CD4-positive, alpha-beta T cell (primary cell): ENCODE results near the gene RASD1. TPM values are rescaled to one million over a fixed set of nuclear protein-coding genes. Genes with fewer than 3 reads are reported as not detected.

Experiments used
- ATAC-seq: fragments of 200-7000 bp; cut with Tn5 transposase; one replicate; pipeline ENCODE4 v1.10.0; 2022; ENCODE audit warnings: mild to moderate bottlenecking; ENCODE audit not compliant: poor library complexity
- CTCF ChIA-PET: fragments of 350-600 bp; sonication (Branson Sonifier 250); formaldehyde crosslinking; loops from one replicate; lab custom pipeline; 2021; ENCODE audit warnings: antibody characterized with exemption, inconsistent platforms; lab: Charles Lee
- POLR2A ChIA-PET: fragments of 350-600 bp; sonication (Branson Sonifier 250); formaldehyde crosslinking; loops from one replicate; lab custom pipeline; 2021; ENCODE audit warnings: antibody characterized with exemption, inconsistent platforms; lab: Charles Lee
- DNase-seq, 14 experiments: peaks; one replicate each; pipeline ENCODE4 v3.0.0-alpha.2; 2013 to 2020; ENCODE audit warnings: mixed read lengths in 2 of 14
- H3K27ac ChIP-seq, 2 donors: one replicate each; pipeline versions ENCODE4 v1.5.1 to v1.7.0; 2013; ENCODE audit warnings: low read length in 2 of 2, low read depth in 1 of 2, mild to moderate bottlenecking in 1 of 2
- H3K27me3 ChIP-seq, 2 experiments: 1 replicate in 1 of 2; 2 replicates in 1 of 2; pipeline versions ENCODE4 v1.6.1 to v1.7.0; 2013; ENCODE audit warnings: low read length in 2 of 2, control low read depth in 1 of 2, mild to moderate bottlenecking in 1 of 2, moderate library complexity in 1 of 2; ENCODE audit not compliant: insufficient read depth in 2 of 2, control insufficient read depth in 1 of 2
- H3K36me3 ChIP-seq: one replicate; pipeline ENCODE4 v1.6.1; 2013; ENCODE audit warnings: low read length, control low read depth; ENCODE audit not compliant: insufficient read depth
- H3K4me1 ChIP-seq: one replicate; pipeline ENCODE4 v1.6.1; 2013; ENCODE audit warnings: low read length, control low read depth; ENCODE audit not compliant: insufficient read depth
- H3K4me3 ChIP-seq: one replicate; pipeline ENCODE4 v1.5.1; 2013; ENCODE audit warnings: mild to moderate bottlenecking, low read length, moderate library complexity
- H3K9me3 ChIP-seq, 2 experiments: 1 replicate in 1 of 2; 2 replicates in 1 of 2; pipeline versions ENCODE4 v1.6.1 to v1.7.0; 2013; ENCODE audit warnings: low read length in 2 of 2, mild to moderate bottlenecking in 2 of 2, control low read depth in 1 of 2, moderate library complexity in 1 of 2; ENCODE audit not compliant: control insufficient read depth in 1 of 2, insufficient read depth in 1 of 2
- H3K27ac Mint-ChIP-seq: one replicate; pipeline ENCODE4 v1.8.0; 2020; ENCODE audit warnings: mixed read lengths
- H3K27me3 Mint-ChIP-seq: one replicate; pipeline ENCODE4 v1.8.0; 2021; ENCODE audit warnings: mixed read lengths
- H3K36me3 Mint-ChIP-seq: one replicate; pipeline ENCODE4 v1.8.0; 2021; ENCODE audit warnings: low read depth, mixed read lengths
- H3K4me1 Mint-ChIP-seq: one replicate; pipeline ENCODE4 v1.8.0; 2021; ENCODE audit warnings: low read depth, mixed read lengths
- H3K4me3 Mint-ChIP-seq: one replicate; pipeline ENCODE4 v1.8.0; 2020; ENCODE audit warnings: mild to moderate bottlenecking, mixed read lengths
- H3K9me3 Mint-ChIP-seq: one replicate; pipeline ENCODE4 v1.8.0; 2020; ENCODE audit warnings: mixed read lengths
- CTCF ChIP-seq: fragments of 200-600 bp; IDR thresholded peaks from one replicate; pipeline ENCODE4 v1.8.0; 2022; ENCODE audit warnings: antibody characterized with exemption, mild to moderate bottlenecking
- intact Hi-C, 2 experiments: fragments of 100-400 bp; cut with DNase I in 1 of 2; cut with micrococcal nuclease in 1 of 2; formaldehyde crosslinking; loops; one replicate each; pipeline versions ENCODE4 v1.15.1 to v1.9.0; 2023 to 2025; cut with DNase I, micrococcal nuclease
- total RNA-seq, 174 experiments: library from RNA in 2 of 174; stranded (reverse) in 2 of 174; gene quantifications; one replicate each; pipeline ENCODE4 v1.2.3 and lab custom pipeline; 2021 to 2026

Gene RASD1
- total RNA-seq, 2 experiments from 2014 or later: 1.8 to 2.0 TPM

GRCh38 chr17:17446666-17447155 lies 49.5 kb downstream of the RASD1 start:
- POLR2A ChIA-PET: no interaction called here
- H3K4me3 ChIP-seq: no peak overlapping the region
- H3K4me1 ChIP-seq: no peaks in the 10 kb centered on the region
- H3K9me3 Mint-ChIP-seq: no peaks in the 10 kb centered on the region
- H3K27me3 Mint-ChIP-seq: no peaks in the 10 kb centered on the region
- CTCF ChIA-PET: no interaction called here
- no peak for TF ChIP-seq CTCF
- H3K4me1 Mint-ChIP-seq: no peaks in the 10 kb centered on the region
- H3K27ac Mint-ChIP-seq: no peak overlapping the region
- DNase-seq (no peak), ATAC-seq (no peak)
- H3K36me3 Mint-ChIP-seq: no peaks in the 10 kb centered on the region
- no peaks in the 10 kb centered on the region for H3K36me3 ChIP-seq
- no peaks in the 10 kb centered on the region for H3K9me3 ChIP-seq
- H3K27me3 ChIP-seq: no peaks in the 10 kb centered on the region
- intact Hi-C loops: no loop called here
- no peak overlapping the region for H3K27ac ChIP-seq
- no peak overlapping the region for H3K4me3 Mint-ChIP-seq

GRCh38 chr17:17445925-17446665 lies 50.1 kb downstream of the RASD1 start:
- intact Hi-C loops: no loop called here

GRCh38 chr17:17445296-17445924 lies 50.8 kb downstream of the RASD1 start:
- Mint-ChIP-seq H3K4me3 (no peak overlapping the region), H3K4me1 (no peaks in the 10 kb centered on the region), H3K27ac (no peak overlapping the region), H3K27me3 (no peaks in the 10 kb centered on the region), H3K9me3 (no peaks in the 10 kb centered on the region), H3K36me3 (no peaks in the 10 kb centered on the region)
- Histone ChIP-seq H3K4me3 (no peak overlapping the region), H3K9me3 (no peaks in the 10 kb centered on the region), H3K27me3 (no peaks in the 10 kb centered on the region), H3K36me3 (no peaks in the 10 kb centered on the region), H3K27ac (no peak overlapping the region), H3K4me1 (no peaks in the 10 kb centered on the region)
- ATAC-seq: no peak
- intact Hi-C loops: no loop called here
- DNase-seq: no peak
- TF ChIP-seq CTCF: no peak
- POLR2A ChIA-PET: no interaction called here
- CTCF ChIA-PET: no interaction called here

More at GRCh38 chr17:17445925-17446665, 50.1 kb downstream of the RASD1 start:
- Histone ChIP-seq H3K4me3 (no peak overlapping the region), H3K36me3 (no peaks in the 10 kb centered on the region), H3K27ac (no peak overlapping the region), H3K4me1 (no peaks in the 10 kb centered on the region), H3K27me3 (no peaks in the 10 kb centered on the region), H3K9me3 (no peaks in the 10 kb centered on the region)
- TF ChIP-seq CTCF: no peak
- Mint-ChIP-seq H3K27me3 (no peaks in the 10 kb centered on the region), H3K9me3 (no peaks in the 10 kb centered on the region), H3K4me1 (no peaks in the 10 kb centered on the region), H3K27ac (no peak overlapping the region), H3K36me3 (no peaks in the 10 kb centered on the region), H3K4me3 (no peak overlapping the region)
- CTCF ChIA-PET: no interaction called here
- POLR2A ChIA-PET: no interaction called here
- no peak for DNase-seq
- no peak for ATAC-seq

Other genes with a start within 250 kb of the RASD1 start
- gene COPS3, start 215.1 kb downstream of the RASD1 start, total RNA-seq: 10 to 100 TPM; 73.1 to 75.0 TPM
- gene NT5M, start 193.0 kb downstream of the RASD1 start, total RNA-seq: 1 to 10 TPM; 1.8 to 2.9 TPM
- 10 to 100 TPM; 27.0 to 27.9 TPM for gene MED9, start 19.4 kb downstream of the RASD1 start, total RNA-seq
- gene PEMT, start 95.3 kb upstream of the RASD1 start, total RNA-seq: 10 to 100 TPM; 11.4 to 12.0 TPM
- gene RAI1, start 185.1 kb upstream of the RASD1 start, total RNA-seq: 10 to 100 TPM; 19.3 to 25.2 TPM